ENCODE measurements around the gene GOSR2. TPM values are rescaled to one million over a fixed set of nuclear protein-coding genes. Genes with fewer than 3 reads are reported as not detected.

Gene GOSR2
- polyA plus RNA-seq, 1 donor (not counting 4 experiments of a cell fraction or from before 2014, with no cell fraction given), result 48.6 TPM

GRCh38 chr17:46947216-46947615, 24.3 kb downstream of the GOSR2 start:
- H3K27ac ChIP-seq (ENCODE audit: control insufficient read depth, insufficient read depth, low read length), result no peak overlapping the region
- no peak for FAIRE-seq

GRCh38 chr17:46948544-46948943, 25.6 kb downstream of the GOSR2 start:
- peaks cover 18% of the 10 kb centered on the region for H3K27me3 ChIP-seq (ENCODE audit: control insufficient read depth, extremely low read depth, insufficient read depth, low read length)
- no peaks in the 10 kb centered on the region for H3K36me3 ChIP-seq (ENCODE audit: control insufficient read depth in 2 of 2, extremely low read depth in 1 of 2, insufficient read depth in 2 of 2, low read length in 2 of 2)
- no peak overlapping the region for H3K9ac ChIP-seq (ENCODE audit: control insufficient read depth, extremely low read depth, insufficient read depth, low read length)
- TF ChIP-seq EZH2 (IDR thresholded peaks at IDR 0.05; ENCODE audit: low read length), result no peak
- TF ChIP-seq, protein P1, sequence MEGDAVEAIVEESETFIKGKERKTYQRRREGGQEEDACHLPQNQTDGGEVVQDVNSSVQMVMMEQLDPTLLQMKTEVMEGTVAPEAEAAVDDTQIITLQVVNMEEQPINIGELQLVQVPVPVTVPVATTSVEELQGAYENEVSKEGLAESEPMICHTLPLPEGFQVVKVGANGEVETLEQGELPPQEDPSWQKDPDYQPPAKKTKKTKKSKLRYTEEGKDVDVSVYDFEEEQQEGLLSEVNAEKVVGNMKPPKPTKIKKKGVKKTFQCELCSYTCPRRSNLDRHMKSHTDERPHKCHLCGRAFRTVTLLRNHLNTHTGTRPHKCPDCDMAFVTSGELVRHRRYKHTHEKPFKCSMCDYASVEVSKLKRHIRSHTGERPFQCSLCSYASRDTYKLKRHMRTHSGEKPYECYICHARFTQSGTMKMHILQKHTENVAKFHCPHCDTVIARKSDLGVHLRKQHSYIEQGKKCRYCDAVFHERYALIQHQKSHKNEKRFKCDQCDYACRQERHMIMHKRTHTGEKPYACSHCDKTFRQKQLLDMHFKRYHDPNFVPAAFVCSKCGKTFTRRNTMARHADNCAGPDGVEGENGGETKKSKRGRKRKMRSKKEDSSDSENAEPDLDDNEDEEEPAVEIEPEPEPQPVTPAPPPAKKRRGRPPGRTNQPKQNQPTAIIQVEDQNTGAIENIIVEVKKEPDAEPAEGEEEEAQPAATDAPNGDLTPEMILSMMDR (optimal IDR thresholded peaks at IDR 0.05 in 1 of 3, IDR thresholded peaks at IDR 0.05 in 1 of 3, conservative IDR thresholded peaks at IDR 0.05 in 1 of 3; ENCODE audit: extremely low read depth in 1 of 3, insufficient read depth in 2 of 3, low read length in 3 of 3), result no peak
- H2AFZ ChIP-seq (ENCODE audit: control insufficient read depth, low read length), result no peak overlapping the region
- H3K9me3 ChIP-seq (ENCODE audit: control insufficient read depth, low read depth, low read length), result no peaks in the 10 kb centered on the region
- DNase-seq (ENCODE audit: low read depth, low spot score) (no peak), FAIRE-seq (no peak)
- no peak overlapping the region for H3K4me3 ChIP-seq (ENCODE audit: control insufficient read depth in 2 of 3, extremely low read depth in 1 of 3, insufficient read depth in 2 of 3, low read depth in 1 of 3, low read length in 3 of 3)
- no peaks in the 10 kb centered on the region for H3K79me2 ChIP-seq (ENCODE audit: control insufficient read depth, insufficient read depth, low read length)
- peaks cover 7% of the 10 kb centered on the region for H3K4me1 ChIP-seq (ENCODE audit: control insufficient read depth, extremely low read depth, insufficient read depth, low read length)
- no peaks in the 10 kb centered on the region for H4K20me1 ChIP-seq (ENCODE audit: control insufficient read depth, extremely low read depth, insufficient read depth, low read length)
- no peaks in the 10 kb centered on the region for H3K9me1 ChIP-seq (ENCODE audit: control insufficient read depth, extremely low read depth, insufficient read depth, low read length)
- H3K27ac ChIP-seq (ENCODE audit: control insufficient read depth, insufficient read depth, low read length), result no peak overlapping the region
- no peak overlapping the region for H3K4me2 ChIP-seq (ENCODE audit: control insufficient read depth, extremely low read depth, insufficient read depth, low read depth, low read length)
- dilution Hi-C loops (cut with MboI; ENCODE audit: extremely low pct_ligation_motif_present, low sequenced_read_pairs), result no loop called here

More at GRCh38 chr17:46947216-46947615, 24.3 kb downstream of the GOSR2 start:
- DNase-seq (ENCODE audit: low read depth, low spot score), result no peak
- H3K27me3 ChIP-seq (ENCODE audit: control insufficient read depth, extremely low read depth, insufficient read depth, low read length), result peaks cover 17% of the 10 kb centered on the region
- dilution Hi-C loops (cut with MboI; ENCODE audit: extremely low pct_ligation_motif_present, low sequenced_read_pairs), result no loop called here
- peaks cover 3% of the 10 kb centered on the region for H4K20me1 ChIP-seq (ENCODE audit: control insufficient read depth, extremely low read depth, insufficient read depth, low read length)
- no peak for TF ChIP-seq EZH2 (IDR thresholded peaks at IDR 0.05; ENCODE audit: low read length)
- TF ChIP-seq, protein P1 (optimal IDR thresholded peaks at IDR 0.05 in 1 of 3, IDR thresholded peaks at IDR 0.05 in 1 of 3, conservative IDR thresholded peaks at IDR 0.05 in 1 of 3; ENCODE audit: extremely low read depth in 1 of 3, insufficient read depth in 2 of 3, low read length in 3 of 3), result no peak
- H3K4me3 ChIP-seq (ENCODE audit: control insufficient read depth in 2 of 3, extremely low read depth in 1 of 3, insufficient read depth in 2 of 3, low read depth in 1 of 3, low read length in 3 of 3), result no peak overlapping the region
- no peak overlapping the region for H3K4me2 ChIP-seq (ENCODE audit: control insufficient read depth, extremely low read depth, insufficient read depth, low read depth, low read length)
- no peak overlapping the region for H3K9ac ChIP-seq (ENCODE audit: control insufficient read depth, extremely low read depth, insufficient read depth, low read length)
- no peak overlapping the region for H2AFZ ChIP-seq (ENCODE audit: control insufficient read depth, low read length)
- H3K36me3 ChIP-seq (ENCODE audit: control insufficient read depth in 2 of 2, extremely low read depth in 1 of 2, insufficient read depth in 2 of 2, low read length in 2 of 2), result no peaks in the 10 kb centered on the region
- H3K79me2 ChIP-seq (ENCODE audit: control insufficient read depth, insufficient read depth, low read length), result no peaks in the 10 kb centered on the region
- H3K9me1 ChIP-seq (ENCODE audit: control insufficient read depth, extremely low read depth, insufficient read depth, low read length), result no peaks in the 10 kb centered on the region
- H3K4me1 ChIP-seq (ENCODE audit: control insufficient read depth, extremely low read depth, insufficient read depth, low read length), result peaks cover 7% of the 10 kb centered on the region
- no peaks in the 10 kb centered on the region for H3K9me3 ChIP-seq (ENCODE audit: control insufficient read depth, low read depth, low read length)

Data from keratinocyte (primary cell).